NT2/D1 (cell line): ENCODE results near the gene PRSS27.

ENCODE experiments used
- SUZ12 ChIP-seq: IDR thresholded peaks from 2 replicates; pipeline ENCODE4 v1.6.1; 2011; ENCODE audit not compliant: insufficient read length, insufficient read depth; ENCODE audit errors: extremely low read depth
- YY1 ChIP-seq: IDR thresholded peaks from 2 replicates; pipeline ENCODE4 v1.6.1; 2011; ENCODE audit not compliant: insufficient read length, insufficient read depth
- ZNF274 ChIP-seq: IDR thresholded peaks from 2 replicates; pipeline ENCODE4 v1.6.1; 2011; ENCODE audit warnings: mild to moderate bottlenecking, low read depth, low read length

DNA sequence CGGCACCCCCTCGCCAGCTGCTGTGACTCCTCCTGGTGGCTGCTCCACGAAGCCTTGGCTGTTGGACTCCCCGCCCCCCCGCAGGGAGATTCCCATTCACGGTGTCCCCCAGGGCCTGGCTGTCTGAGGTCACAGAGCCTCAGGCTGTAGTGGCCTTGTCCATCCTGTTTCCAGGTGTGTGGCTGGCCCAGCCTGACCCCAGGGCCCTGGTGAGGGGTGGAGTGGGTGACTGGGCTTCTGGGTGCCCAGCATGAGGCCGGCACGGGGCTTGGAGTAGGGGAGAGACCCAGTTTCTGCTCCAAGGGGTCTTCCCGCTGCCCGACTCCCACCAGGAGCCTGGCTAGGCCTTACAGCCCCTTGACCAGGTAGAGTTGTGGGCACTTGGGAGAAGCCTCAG lies 10.4 kb downstream of the PRSS27 start:
- TF ChIP-seq ZNF274 (no peak), SUZ12 (no peak), YY1 (no peak)
